PC-3 (cell line): ENCODE results near the gene GTPBP3. TPM values are rescaled to one million over a fixed set of nuclear protein-coding genes. Genes with fewer than 3 reads are reported as not detected.

Experiments used
- ATAC-seq: fragments of 200-7000 bp; cut with Tn5 transposase; 2 replicates; pipeline ENCODE4 v1.9.1; 2020; ENCODE audit warnings: mild to moderate bottlenecking, moderate library complexity
- BruUV-seq: library from RNA; stranded (reverse); fragments of 400-500 nt; replicated peaks from 2 replicates; lab custom pipeline; 2021; lab: Mats Ljungman, UMichigan
- CTCF ChIA-PET: fragments of 300-600 bp; sonication (Branson Sonifier 250); formaldehyde crosslinking; loops from one replicate; lab custom pipeline; 2022; ENCODE audit warnings: antibody characterized with exemption; lab: Charles Lee
- POLR2A ChIA-PET: fragments of 300-600 bp; sonication (Branson Sonifier 250); formaldehyde crosslinking; loops from one replicate; lab custom pipeline; 2022; ENCODE audit warnings: antibody characterized with exemption; ENCODE audit not compliant: unreplicated experiment; lab: Charles Lee
- DNase-seq: peaks from one replicate; pipeline ENCODE4 v3.0.0-alpha.2; 2015
- H2AFZ ChIP-seq: fragments of 300-600 bp; sonication (generic); 2 replicates; pipeline ENCODE4 v1.6.0; 2016; ENCODE audit warnings: antibody characterized with exemption, low read length
- H3F3A ChIP-seq: fragments of 300-600 bp; sonication (generic); one replicate; pipeline ENCODE4 v1.6.0; 2017; ENCODE audit warnings: antibody characterized with exemption, low read length, control low read depth, mild to moderate bottlenecking; ENCODE audit not compliant: unreplicated experiment
- H3K27ac ChIP-seq: fragments of 300-600 bp; sonication (generic); 2 replicates; pipeline ENCODE4 v1.5.1; 2016; ENCODE audit warnings: mild to moderate bottlenecking, low read length
- H3K27me3 ChIP-seq: fragments of 300-600 bp; sonication (generic); 2 replicates; pipeline ENCODE4 v1.6.1; 2016; ENCODE audit warnings: low read length, mixed read lengths
- H3K36me3 ChIP-seq: fragments of 300-600 bp; sonication (generic); 2 replicates; pipeline ENCODE4 v1.6.1; 2016; ENCODE audit warnings: low read depth, mixed run types, low read length, mixed read lengths
- H3K4me1 ChIP-seq: fragments of 300-600 bp; sonication (generic); 2 replicates; pipeline ENCODE4 v1.5.1; 2016; ENCODE audit warnings: low read length; ENCODE audit not compliant: insufficient read depth
- H3K4me2 ChIP-seq: fragments of 300-600 bp; sonication (generic); 2 replicates; pipeline ENCODE4 v1.6.0; 2016; ENCODE audit warnings: low read length
- H3K4me3 ChIP-seq: fragments of 300-600 bp; sonication (generic); 2 replicates; pipeline ENCODE4 v1.5.1; 2016; ENCODE audit warnings: mild to moderate bottlenecking, low read length, mixed read lengths
- H3K79me2 ChIP-seq: fragments of 300-600 bp; sonication (generic); 2 replicates; pipeline ENCODE4 v1.6.1; 2017; ENCODE audit warnings: low read length, mixed read lengths
- H3K9ac ChIP-seq: fragments of 300-600 bp; sonication (generic); 2 replicates; pipeline ENCODE4 v1.6.0; 2016; ENCODE audit warnings: mild to moderate bottlenecking, low read length
- H3K9me2 ChIP-seq: fragments of 300-600 bp; sonication (generic); replicated peaks from 2 replicates; pipeline ENCODE4 v1.6.1; 2016; ENCODE audit warnings: mixed run types, low read length, mixed read lengths
- H3K9me3 ChIP-seq: fragments of 300-600 bp; sonication (generic); 2 replicates; pipeline ENCODE4 v1.6.1; 2016; ENCODE audit warnings: low read length, mixed read lengths
- H4K20me1 ChIP-seq: fragments of 300-600 bp; sonication (generic); 2 replicates; pipeline ENCODE4 v1.6.1; 2016; ENCODE audit warnings: low read length, mixed read lengths
- CTCF ChIP-seq: fragments of 300-600 bp; sonication (generic); conservative IDR thresholded peaks from 2 replicates; pipeline ENCODE4 v1.5.1; 2017; ENCODE audit warnings: antibody characterized with exemption, low read depth, mild to moderate bottlenecking, low read length
- EZH2 ChIP-seq: fragments of 300-600 bp; sonication (generic); IDR thresholded peaks from one replicate; pipeline ENCODE4 v1.6.1; 2017; ENCODE audit warnings: antibody characterized with exemption, mild to moderate bottlenecking, low read length; ENCODE audit not compliant: unreplicated experiment
- EZH2phosphoT487 ChIP-seq: fragments of 300-600 bp; sonication (generic); IDR thresholded peaks from 2 replicates; pipeline ENCODE4 v1.6.1; 2018; ENCODE audit warnings: mild to moderate bottlenecking, antibody characterized with exemption, low read length, borderline replicate concordance
- intact Hi-C: fragments of 100-400 bp; cut with micrococcal nuclease; formaldehyde crosslinking; loops from 2 replicates; pipeline ENCODE4 v1.9.0; 2023
- total RNA-seq: library from RNA; depleted of rRNA; stranded (reverse); fragments of >200 nt; gene quantifications from 2 replicates; pipeline ENCODE4 v1.2.3, GENCODE V29; 2014

GTPBP3 gene
- total RNA-seq, 1 experiment from 2014 or later = 86.0 TPM

GRCh38 chr19:17341386-17341785, 4.0 kb downstream of the GTPBP3 start:
- no peak for DNase-seq
- H3K9me3 ChIP-seq = no peaks in the 10 kb centered on the region
- no peak for ATAC-seq
- no peak overlapping the region for H3K27ac ChIP-seq
- intact Hi-C loops = no loop called here
- peaks cover 9% of the 10 kb centered on the region for H3K4me1 ChIP-seq
- H3K79me2 ChIP-seq = peaks cover 30% of the 10 kb centered on the region
- H2AFZ ChIP-seq = no peak overlapping the region
- POLR2A ChIA-PET = no interaction called here
- TF ChIP-seq EZH2 (no peak), CTCF (no peak), EZH2phosphoT487 (no peak)
- H3K4me2 ChIP-seq = no peak overlapping the region
- BruUV-seq = no TSS peak
- no peaks in the 10 kb centered on the region for H3K9me2 ChIP-seq
- peaks cover 11% of the 10 kb centered on the region; the same call in 1 of the 2 replicates for H3K36me3 ChIP-seq
- CTCF ChIA-PET = no interaction called here
- H3K9ac ChIP-seq = no peak overlapping the region
- no peaks in the 10 kb centered on the region for H3F3A ChIP-seq
- no peaks in the 10 kb centered on the region for H4K20me1 ChIP-seq
- no peaks in the 10 kb centered on the region for H3K27me3 ChIP-seq
- H3K4me3 ChIP-seq = no peak overlapping the region

GRCh38 chr19:17341845-17342244, 4.5 kb downstream of the GTPBP3 start:
- Histone ChIP-seq H3K4me3 (no peak overlapping the region), H2AFZ (no peak overlapping the region), H3K4me2 (no peak overlapping the region), H3K9me2 (no peaks in the 10 kb centered on the region), H3K36me3 (peaks cover 11% of the 10 kb centered on the region; the same call in 1 of the 2 replicates), H3K9me3 (no peaks in the 10 kb centered on the region), H3K27ac (no peak overlapping the region), H3K4me1 (peaks cover 9% of the 10 kb centered on the region), H3F3A (no peaks in the 10 kb centered on the region), H3K27me3 (no peaks in the 10 kb centered on the region), H3K9ac (no peak overlapping the region), H4K20me1 (no peaks in the 10 kb centered on the region), H3K79me2 (peaks cover 30% of the 10 kb centered on the region)
- intact Hi-C loops = no loop called here
- ChIA-PET CTCF (no interaction called here), POLR2A (no interaction called here)
- BruUV-seq = no TSS peak
- DNase-seq (no peak), ATAC-seq (no peak)
- no peak for TF ChIP-seq EZH2
- TF ChIP-seq CTCF = no peak
- TF ChIP-seq EZH2phosphoT487 = no peak

DNA sequence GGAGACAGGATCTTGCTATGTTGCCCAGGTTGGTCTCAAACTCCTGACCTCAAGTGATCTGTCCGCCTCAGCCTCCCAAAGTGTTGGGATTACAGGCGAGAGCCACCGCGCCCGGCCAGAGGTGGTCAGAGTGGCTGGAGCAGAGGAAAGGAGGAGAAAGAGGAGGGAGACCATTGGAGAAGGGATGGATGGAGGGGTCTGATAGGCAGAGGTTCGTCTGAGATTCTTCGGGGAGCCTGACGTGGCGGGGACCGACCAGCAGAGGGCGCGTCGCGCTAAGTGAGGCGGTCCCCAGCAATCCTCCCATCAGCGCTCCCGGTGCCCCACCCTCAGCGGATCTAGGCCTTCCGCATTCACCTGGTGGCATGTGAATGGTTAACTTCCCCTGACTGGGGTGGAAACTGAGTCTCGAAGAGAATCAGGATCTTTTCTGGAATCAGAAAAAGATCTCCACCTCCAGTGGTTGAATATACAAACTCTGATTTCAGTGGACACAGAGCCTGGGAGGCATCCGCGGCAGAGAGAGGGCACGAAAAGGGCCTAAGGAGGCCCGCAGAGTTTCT, 8.8 kb downstream of the GTPBP3 start:
- H3K9ac ChIP-seq = no peak overlapping the region
- H3K27ac ChIP-seq = no peak overlapping the region
- H4K20me1 ChIP-seq = no peaks in the 10 kb centered on the region
- H3K79me2 ChIP-seq = 0 out of 2 replicates have a peak, but pooled peaks cover 4% of the 10 kb centered on the region
- no peaks in the 10 kb centered on the region for H3F3A ChIP-seq
- no peak for TF ChIP-seq EZH2phosphoT487
- peak; percentile 85 for TF ChIP-seq CTCF
- ChIA-PET CTCF (interaction anchor here (1.2 kb wide), 1 partner anchor 40 kb away, joined by 9 read pairs; no protein-coding TSS in a partner anchor), POLR2A (interaction anchor here (0.7 kb wide), 1 partner anchor 228 kb away, joined by 26 read pairs; no protein-coding TSS in a partner anchor)
- H3K9me3 ChIP-seq = no peaks in the 10 kb centered on the region
- H3K4me3 ChIP-seq = no peak overlapping the region
- no peak overlapping the region for H3K4me2 ChIP-seq
- 0 out of 2 replicates have a peak overlapping the region, but pooled peaks have one; percentile 28 for H2AFZ ChIP-seq
- ATAC-seq (peak; percentile 87), DNase-seq (peak; percentile 79)
- H3K4me1 ChIP-seq = peaks cover 10% of the 10 kb centered on the region; the same call in 1 of the 2 replicates
- BruUV-seq = TSS peak; percentile 16
- intact Hi-C loops = loop anchor here (1.0 kb wide), 3 partner anchors 40 to 120 kb away; no protein-coding TSS in a partner anchor
- peaks cover 4% of the 10 kb centered on the region; the same call in 1 of the 2 replicates for H3K36me3 ChIP-seq
- H3K27me3 ChIP-seq = no peaks in the 10 kb centered on the region
- no peaks in the 10 kb centered on the region for H3K9me2 ChIP-seq
